Fibroblast of mammary gland (primary cell): ENCODE data around the gene PIAS3.

Experiments
- DNase-seq: peaks from one replicate; pipeline ENCODE4 v3.0.0-alpha.2; 2010; ENCODE audit warnings: low read depth
- H3K4me3 ChIP-seq: 2 replicates; pipeline ENCODE4 v1.5.1; 2011; ENCODE audit warnings: low read depth, mild to moderate bottlenecking, low read length, moderate library complexity; ENCODE audit not compliant: control insufficient read depth
- TF ChIP-seq, protein P1 (sequence below): conservative IDR thresholded peaks from 2 replicates; pipeline ENCODE4 v1.5.1; 2011; ENCODE audit warnings: low read depth, low read length, inconsistent platforms; ENCODE audit not compliant: control insufficient read depth, insufficient read depth

Gene PIAS3

DNA sequence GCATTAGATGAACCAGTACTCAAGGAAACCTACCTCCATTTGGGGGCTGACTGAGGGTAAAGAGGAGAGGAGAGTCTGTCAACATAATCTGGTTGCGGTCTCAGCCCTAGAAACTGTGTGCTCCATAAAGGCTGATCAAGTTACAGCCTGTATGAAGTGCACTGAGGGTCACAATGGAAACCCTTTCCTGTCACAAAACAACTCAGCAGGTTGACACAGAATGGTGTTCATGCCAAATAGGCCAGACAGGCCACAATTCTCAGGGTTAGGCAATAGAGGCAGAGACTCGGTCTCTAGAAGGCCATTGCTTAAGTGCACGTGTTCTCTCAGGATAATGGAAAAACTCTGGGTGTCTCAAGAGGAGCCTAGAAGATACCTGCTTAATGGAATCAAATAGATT lies 30.8 kb upstream of the PIAS3 start:
- DNase-seq, result no peak
- TF ChIP-seq, protein P1, sequence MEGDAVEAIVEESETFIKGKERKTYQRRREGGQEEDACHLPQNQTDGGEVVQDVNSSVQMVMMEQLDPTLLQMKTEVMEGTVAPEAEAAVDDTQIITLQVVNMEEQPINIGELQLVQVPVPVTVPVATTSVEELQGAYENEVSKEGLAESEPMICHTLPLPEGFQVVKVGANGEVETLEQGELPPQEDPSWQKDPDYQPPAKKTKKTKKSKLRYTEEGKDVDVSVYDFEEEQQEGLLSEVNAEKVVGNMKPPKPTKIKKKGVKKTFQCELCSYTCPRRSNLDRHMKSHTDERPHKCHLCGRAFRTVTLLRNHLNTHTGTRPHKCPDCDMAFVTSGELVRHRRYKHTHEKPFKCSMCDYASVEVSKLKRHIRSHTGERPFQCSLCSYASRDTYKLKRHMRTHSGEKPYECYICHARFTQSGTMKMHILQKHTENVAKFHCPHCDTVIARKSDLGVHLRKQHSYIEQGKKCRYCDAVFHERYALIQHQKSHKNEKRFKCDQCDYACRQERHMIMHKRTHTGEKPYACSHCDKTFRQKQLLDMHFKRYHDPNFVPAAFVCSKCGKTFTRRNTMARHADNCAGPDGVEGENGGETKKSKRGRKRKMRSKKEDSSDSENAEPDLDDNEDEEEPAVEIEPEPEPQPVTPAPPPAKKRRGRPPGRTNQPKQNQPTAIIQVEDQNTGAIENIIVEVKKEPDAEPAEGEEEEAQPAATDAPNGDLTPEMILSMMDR, result no peak
- no peak overlapping the region for H3K4me3 ChIP-seq

DNA sequence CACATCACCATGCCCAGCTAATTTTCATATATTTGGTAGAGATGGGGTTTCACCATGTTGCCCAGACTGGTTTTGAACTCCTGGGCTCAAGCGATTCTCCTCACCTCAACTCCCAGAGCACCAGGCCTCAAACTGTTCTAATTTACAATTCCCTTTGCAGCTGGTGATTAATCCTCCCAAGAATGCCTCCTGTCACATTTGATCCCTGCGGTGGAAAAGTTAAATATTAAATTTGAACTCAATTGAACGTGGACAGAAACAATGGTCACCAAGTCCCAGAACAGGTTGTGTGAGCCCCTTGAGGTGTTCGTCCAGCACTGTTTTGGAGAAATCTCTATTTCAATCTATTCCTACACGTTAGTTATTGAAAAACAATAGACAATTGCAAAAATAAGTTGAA lies 28.8 kb upstream of the PIAS3 start:
- no peak for DNase-seq
- TF ChIP-seq, protein P1, result no peak
- no peak overlapping the region for H3K4me3 ChIP-seq

DNA sequence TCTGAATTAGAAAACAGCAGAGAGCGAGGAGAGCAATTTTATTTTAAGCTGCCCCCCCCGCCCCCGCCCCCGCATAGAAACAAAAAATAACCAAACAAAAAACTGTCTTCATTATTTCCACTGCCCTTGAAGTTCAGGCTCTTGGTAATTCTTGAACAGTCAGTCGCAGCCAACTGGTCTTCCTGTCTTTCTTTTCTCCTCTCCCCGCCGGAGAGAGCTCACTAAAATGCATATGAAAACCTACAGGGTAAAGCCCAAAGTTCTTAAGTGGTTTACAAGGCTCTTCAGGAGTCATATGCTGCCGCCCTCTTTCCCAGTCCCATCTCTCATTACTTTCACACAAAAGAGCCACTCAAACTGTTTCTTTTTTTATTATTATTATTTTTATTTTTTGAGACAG lies 27.9 kb upstream of the PIAS3 start:
- DNase-seq, result no peak
- TF ChIP-seq, protein P1, result no peak
- H3K4me3 ChIP-seq, result no peak overlapping the region

DNA sequence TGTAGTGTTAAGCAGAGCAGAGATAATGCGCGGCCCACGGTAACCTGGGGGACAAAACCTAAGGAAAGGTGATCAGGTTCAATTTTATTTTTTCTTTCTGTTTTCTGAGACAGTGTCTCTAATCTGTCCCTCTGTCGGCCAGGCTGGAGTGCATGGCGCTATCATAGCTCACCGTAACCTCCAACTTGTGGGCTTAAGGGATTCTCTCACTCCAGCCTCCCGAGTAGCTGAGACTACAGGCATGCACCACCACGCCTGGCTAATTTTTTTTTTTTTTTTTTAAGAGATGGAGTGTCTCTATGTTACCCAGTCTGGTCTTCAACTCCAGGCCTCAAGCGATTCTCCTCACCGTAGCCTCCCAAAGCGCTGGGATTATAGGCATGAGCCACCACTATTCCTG lies 27.5 kb upstream of the PIAS3 start:
- TF ChIP-seq, protein P1, result no peak
- peak overlapping the region; percentile 73 for H3K4me3 ChIP-seq
- DNase-seq, result no peak

DNA sequence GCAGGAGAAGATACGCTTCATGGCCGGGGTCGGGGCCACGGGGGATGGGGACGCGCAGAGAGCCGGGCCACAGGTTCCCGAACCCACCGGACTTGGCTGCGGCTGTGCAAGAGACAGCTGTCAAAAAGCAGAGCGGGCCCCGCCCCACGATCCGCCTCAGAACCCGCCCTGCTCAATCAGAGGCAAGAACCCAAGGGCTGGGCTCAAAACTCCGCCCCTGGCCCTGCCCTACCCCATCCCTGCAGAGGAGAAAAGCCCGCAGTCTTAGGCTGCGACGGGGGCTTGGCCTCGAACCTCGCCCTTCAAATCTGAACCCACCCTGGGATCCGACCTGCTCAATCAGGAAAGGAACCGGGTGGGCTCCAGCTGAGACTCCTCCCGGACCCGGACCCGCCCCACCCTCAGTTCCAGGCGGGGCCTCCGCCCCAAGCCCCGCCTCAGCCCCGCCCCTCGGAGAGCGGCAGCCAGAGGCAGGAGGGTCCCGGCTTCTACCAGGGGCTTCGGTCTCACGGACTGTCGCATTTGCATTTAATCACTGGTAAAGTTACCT lies 26.9 kb upstream of the PIAS3 start, which contains the start of gene ANKRD35:
Gene ANKRD35, minus strand, starts transcription at position 129 of the 550 bp plus-strand sequence. Its CDS starts 108 bp downstream, at position 21.
- TF ChIP-seq, protein P1, result no peak
- peak; percentile 61 for DNase-seq

DNA sequence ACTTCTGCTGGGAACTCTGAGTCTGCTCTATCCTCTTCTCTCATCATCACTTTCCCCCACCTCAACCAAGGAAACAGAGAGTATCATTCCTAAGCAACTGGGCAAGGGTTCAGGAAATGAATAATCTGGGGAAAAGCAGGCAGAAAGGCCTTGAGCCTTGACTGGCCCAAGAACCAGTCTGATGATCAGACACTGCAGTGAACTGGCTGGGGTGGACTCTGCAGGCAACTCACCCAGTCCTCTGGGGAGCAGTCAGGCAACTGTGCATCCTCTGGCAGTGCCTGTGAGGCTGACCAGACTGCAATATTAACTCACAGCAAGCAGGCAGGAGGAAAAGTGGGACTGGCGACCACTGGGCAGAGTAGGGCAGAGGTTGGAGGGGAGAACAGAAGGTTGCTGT lies 25.8 kb upstream of the PIAS3 start:
- TF ChIP-seq, protein P1, result no peak
- peak overlapping the region; percentile 73 for H3K4me3 ChIP-seq
- DNase-seq, result peak; percentile 91

More for the DNA sequence above, 26.9 kb upstream of the PIAS3 start, which contains the start of gene ANKRD35:
- peak within 1 kb of the TSS; percentile 73 for H3K4me3 ChIP-seq

DNA sequence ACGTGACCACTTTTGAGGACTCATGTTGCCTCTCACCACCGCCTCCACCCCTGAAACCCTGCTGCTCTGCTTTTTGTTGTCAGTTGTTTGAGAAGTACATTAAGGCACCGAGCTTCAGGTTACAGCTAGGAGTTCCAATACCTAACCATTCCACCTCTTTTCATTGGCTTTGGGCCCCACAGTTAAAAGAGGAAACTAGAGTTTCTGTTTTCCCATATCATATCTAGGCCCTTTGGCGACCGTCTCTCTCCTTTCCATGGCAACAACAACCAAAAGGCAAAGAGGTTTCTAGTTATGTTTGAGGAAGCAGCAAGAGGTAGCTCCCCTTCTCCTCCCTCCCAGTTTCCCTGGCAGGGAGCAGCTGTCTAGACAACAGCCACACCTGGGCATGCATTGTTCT lies 20.9 kb upstream of the PIAS3 start:
- H3K4me3 ChIP-seq, result no peak overlapping the region
- TF ChIP-seq, protein P1, result no peak
- no peak for DNase-seq
